ENCODE results near the gene SRGAP3.

SRGAP3 gene

DNA sequence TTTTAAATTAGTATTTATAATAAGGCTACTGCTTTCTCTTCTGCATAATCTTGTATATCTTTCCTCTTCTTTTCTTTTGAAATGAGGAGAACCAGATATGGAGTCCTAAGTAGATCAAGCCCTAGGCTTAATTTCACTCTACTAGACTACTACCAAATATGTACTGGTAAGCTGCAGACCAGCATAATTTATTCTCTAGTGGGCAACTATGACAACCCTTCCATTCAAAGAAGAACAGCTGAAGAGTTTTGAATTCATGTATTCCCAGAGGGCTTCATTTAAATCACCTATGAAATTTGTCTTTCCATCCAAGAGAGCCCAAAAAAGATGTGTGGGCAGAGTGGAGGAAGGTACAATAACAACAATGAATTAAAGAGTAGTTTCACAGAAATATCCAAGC is 296.1 kb downstream of the SRGAP3 start:
- no peak for DNase-seq

DNA sequence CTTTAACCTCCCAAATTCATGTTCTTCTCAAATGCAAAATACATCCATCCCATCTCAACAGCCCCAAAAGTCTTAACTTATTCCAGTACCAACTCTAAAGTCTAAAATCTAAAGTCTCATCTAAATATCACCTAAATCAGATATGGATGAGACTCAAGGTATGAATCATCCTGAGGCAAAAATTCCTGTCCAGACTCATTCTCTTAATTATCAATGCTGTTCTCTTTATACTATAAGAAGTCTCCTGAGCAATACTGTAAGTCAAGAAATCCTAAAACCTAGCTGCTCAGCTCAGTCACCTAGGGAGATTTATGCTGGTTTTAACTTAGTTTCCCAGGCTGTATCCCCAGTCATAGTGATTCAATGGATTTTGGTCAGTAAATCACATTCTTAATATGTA is 297.3 kb downstream of the SRGAP3 start:
- DNase-seq = no peak

DNA sequence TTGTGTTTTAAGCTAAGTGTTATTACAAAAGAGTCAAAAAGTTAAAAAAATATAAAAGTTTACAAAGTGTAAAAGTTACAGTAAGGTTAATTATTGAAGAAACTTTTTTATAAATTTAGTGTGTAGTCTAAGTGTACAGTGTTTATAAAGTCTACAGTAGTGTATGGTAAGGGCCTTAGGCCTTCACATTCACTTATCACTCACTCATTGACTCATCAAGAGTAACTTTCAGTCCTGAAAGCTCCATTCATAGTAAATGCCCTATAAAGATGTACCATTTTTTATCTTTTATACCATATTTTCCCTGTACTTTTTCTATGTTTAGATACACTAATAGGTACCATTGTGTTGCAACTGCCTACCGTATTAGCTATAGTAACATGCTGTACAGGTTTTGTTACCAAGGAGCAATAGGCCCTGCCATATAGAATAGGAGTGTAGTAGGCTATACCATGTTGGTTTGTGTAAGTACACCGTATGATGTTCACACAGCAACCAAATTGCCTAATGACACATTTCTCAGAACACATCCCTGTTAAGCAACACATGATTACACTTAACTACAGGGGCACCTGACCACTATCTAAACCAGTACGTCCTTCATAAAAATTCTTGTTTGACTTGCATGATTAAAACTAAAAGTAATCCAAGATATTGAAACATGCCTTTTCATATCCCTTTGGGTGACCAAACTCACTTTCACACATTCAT is 303.4 kb downstream of the SRGAP3 start:
- DNase-seq = no peak

DNA sequence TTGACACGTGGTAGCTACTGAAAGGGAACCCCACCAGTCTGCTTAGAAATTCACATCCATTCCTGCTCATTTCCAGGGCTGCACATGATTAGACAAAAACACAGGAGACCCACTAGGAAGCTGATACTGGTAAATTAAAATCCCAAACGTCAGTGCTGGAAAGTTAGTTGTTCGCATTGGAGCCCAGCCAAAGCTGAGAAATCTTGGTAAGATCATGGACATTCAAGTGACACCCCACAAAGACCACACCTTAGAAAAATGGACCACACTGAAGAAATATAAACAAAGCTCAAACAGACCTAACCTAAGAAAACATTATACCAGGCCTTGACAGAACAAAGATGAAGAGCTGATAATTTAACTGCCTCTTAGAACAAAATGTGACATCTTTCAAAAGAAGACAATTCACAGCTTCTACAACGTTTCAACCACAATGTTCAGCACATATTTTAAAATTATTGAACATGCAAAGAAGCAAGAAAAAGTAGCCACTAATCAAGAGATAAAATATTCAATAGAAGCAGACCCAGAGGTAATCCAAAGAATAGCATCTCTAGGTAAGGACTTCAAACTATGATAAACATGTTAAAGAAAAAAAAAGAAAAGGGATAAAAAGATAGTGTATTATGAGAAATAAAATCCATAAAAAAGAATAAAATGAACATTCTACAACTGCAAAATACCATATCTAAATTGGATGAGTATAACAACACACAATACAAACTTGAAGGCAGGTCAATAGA is 306.5 kb downstream of the SRGAP3 start:
- DNase-seq = no peak

DNA sequence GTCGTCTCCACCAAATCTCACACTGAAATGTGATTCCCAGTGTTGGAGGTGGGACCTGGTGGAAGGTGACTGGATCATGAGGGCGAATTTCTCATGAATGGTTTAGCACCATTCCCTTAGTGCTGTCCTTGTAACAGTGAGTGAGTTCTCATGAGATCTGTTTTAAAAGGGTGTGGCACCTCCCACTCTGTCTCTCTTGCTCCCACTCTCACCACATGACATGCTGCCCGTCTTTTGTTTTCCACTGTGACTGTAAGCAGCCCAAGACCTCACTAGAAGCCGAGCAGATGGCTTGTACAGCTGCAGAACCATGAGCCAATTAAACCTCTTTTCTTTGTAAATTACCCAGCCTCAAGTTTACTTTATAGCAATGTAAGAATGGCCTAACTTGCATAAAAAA is 307.3 kb downstream of the SRGAP3 start:
- no peak for DNase-seq

DNA sequence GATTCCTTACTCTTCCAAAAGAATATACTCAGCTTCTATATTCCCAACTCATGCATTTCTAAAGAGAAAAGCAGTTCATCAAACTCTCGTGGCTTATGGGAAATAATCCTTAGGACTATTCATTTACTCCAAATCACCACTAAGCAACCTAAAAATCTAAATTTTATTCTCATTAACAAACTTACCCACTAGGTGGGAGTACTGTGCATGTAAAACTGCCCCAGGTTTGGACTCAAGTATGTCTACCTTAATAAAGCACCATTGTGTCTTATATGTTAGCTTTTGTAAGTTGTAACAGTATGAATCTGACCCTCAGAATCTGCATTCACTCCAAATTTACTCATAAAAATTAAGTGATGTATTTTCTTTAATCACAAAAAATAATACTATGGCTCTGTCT is 311.4 kb downstream of the SRGAP3 start:
- no peak for DNase-seq

DNA sequence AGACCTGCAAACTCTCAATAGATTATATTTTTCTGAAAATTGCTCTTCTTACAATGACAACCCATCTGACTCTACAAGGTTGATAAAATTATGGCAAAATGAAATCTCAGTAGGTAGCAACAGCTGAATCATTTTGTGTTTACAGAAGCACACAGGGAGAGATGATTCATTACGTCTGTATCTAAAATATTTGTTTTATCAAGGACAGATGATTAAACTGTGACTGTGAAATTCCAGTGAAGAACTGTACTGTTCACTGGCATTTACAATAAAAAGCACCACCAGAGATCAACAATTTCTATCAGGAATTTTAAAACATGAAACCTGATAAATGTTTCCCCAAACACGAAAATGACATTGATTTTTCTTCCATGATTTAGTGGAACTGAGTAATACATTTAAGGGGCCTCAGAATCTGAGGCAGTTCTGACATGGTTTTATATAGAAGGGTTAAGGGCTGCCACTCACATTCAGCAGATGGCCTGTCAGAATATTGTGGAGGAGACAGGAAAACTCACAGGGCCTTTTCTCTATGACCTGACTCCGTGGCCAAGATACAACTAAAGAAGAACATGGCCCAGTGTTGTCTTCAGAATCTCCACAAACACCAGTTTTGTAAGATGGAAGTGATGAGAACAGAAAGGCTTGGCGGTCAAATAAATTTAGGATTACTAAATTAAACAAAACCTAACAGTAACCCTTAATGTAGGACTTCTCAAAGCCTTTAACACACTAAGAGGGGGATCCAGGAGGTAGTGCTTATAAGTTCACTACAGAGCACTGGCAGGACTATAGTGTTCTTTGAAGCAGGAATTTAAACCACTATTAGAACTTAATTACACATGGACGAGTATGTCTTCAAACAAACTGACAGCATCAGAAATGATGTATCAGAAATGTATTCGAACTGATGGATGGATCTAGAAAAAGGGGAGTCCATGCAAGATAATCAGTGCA is 312.1 kb downstream of the SRGAP3 start:
- no peak for DNase-seq

DNA sequence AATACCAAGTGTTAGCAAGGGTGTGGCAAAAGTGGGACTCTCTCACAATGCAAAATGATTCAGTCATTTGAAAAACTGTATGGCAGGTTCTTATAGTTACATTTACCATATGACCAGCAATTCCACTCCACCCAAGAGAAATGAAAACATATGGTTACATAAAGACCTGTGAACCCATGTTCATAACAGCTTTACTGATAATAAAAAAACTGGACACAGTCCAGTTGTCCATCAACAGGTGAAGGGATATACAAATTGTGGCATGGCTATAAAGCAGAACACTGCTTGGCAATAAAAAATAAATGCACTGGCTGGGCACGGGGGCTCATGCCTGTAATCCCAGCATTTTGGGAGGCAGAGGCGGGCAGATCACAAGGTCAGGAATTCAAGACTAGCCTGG is 316.9 kb downstream of the SRGAP3 start:
- no peak for DNase-seq

DNA sequence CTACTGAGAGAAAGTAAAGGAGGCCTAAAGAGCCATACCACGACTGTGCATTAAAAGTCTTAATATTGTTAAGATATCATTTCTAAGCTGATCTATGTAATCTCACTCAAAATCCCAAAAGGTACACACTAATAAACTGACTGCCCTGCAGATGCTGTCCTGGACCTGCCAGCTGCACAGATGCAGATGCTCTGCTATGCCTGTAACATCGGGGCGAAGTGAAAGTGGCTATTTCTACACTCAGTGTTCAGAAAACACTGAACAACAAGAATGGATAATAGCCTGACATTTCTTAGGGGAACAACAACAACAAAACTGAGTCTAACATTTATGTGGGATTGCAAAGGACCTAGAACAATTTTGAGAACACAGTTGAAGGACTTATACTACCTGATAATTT is 318.1 kb downstream of the SRGAP3 start:
- no peak for DNase-seq

Measured in NCI-H446 (cell line).